AG09319 (cell line): ENCODE measurements around the gene NRAP.

Experiments
- DNase-seq: peaks from one replicate; pipeline ENCODE4 v3.0.0-alpha.2; 2010; ENCODE audit warnings: low read depth; ENCODE audit errors: extremely low read depth
- TF ChIP-seq, protein P1 (sequence below): IDR thresholded peaks from 2 replicates; pipeline ENCODE4 v1.5.1; 2011; ENCODE audit warnings: low read depth, mild to moderate bottlenecking, inconsistent platforms, low read length, moderate library complexity

Gene NRAP

DNA sequence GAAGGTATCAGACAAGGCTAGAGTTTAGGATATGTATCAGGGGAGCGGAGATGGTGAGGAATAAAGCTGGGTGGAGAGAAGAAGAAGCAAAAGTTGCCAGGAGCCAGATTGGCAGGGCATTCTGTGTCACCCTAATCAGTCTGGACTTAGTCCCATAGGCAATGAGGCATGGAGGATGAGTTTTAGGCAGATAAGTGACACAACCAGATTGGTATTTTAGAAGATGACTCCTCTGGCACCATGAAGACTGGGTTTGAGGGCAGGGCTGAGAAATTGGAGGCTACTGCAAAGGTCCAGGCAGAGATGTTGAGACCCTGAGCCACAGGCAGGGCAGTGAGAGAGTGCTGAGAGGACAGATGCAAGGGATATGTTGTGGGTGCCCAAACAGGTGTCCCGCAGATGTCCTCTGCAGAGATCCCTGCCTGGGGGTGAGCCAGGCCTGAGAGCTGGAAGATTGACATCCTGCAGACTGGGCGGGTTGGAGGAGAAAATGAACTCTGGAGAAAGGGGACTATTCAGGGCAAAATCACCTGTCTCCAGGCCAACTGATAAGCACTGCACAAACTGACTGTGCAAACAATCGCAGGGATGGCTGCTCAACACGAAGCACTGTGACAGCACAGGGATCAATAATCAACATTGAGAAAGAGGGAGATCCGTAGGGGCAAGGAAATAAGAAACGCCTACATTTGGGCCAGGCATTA lies 122.8 kb downstream of the NRAP start:
- no peak for DNase-seq
- TF ChIP-seq, protein P1, sequence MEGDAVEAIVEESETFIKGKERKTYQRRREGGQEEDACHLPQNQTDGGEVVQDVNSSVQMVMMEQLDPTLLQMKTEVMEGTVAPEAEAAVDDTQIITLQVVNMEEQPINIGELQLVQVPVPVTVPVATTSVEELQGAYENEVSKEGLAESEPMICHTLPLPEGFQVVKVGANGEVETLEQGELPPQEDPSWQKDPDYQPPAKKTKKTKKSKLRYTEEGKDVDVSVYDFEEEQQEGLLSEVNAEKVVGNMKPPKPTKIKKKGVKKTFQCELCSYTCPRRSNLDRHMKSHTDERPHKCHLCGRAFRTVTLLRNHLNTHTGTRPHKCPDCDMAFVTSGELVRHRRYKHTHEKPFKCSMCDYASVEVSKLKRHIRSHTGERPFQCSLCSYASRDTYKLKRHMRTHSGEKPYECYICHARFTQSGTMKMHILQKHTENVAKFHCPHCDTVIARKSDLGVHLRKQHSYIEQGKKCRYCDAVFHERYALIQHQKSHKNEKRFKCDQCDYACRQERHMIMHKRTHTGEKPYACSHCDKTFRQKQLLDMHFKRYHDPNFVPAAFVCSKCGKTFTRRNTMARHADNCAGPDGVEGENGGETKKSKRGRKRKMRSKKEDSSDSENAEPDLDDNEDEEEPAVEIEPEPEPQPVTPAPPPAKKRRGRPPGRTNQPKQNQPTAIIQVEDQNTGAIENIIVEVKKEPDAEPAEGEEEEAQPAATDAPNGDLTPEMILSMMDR, result no peak

GRCh38 chr10:113539789-113540188 lies 124.1 kb downstream of the NRAP start:
- TF ChIP-seq, protein P1, result no peak
- DNase-seq, result no peak
